ENCODE results near the gene HCK.

- TF ChIP-seq CTCF (IDR thresholded peaks at IDR 0.05; ENCODE audit: insufficient read depth, low read length, poor library complexity, severe bottlenecking) (no peak), EZH2phosphoT487 (conservative IDR thresholded peaks at IDR 0.05; ENCODE audit: low read length) (no peak)
Measured at GRCh38 chr20:32110173-32110704, 58.2 kb downstream of the HCK start.
